HG02973 (cell line): ENCODE data around the gene LHX6.

ENCODE experiments used
- ATAC-seq: cut with Tn5 transposase; IDR thresholded peaks from one replicate; pipeline ENCODE4 v1.9.1; 2021; ENCODE audit warnings: moderate library complexity; ENCODE audit not compliant: unreplicated experiment

Gene LHX6

DNA sequence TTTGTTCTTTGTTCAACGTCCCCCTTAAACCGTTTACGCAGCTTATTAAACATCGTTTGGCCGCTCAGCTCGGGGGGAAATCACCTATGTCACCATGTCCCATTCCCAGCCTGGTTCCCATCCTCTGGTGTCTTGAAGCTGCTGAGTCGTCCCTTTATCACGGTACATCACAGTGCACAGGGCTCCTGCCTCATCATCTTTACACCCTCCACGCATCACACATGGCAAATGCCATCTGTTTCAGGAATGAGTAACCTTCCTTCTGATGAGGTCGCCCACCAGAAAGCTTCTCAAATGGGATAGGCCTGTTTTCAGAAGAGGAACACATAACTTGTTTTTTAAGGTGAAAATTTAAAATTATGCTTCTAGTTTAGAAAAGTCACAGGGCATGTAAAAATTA is 7.9 kb upstream of the LHX6 start:
- no peak for ATAC-seq

DNA sequence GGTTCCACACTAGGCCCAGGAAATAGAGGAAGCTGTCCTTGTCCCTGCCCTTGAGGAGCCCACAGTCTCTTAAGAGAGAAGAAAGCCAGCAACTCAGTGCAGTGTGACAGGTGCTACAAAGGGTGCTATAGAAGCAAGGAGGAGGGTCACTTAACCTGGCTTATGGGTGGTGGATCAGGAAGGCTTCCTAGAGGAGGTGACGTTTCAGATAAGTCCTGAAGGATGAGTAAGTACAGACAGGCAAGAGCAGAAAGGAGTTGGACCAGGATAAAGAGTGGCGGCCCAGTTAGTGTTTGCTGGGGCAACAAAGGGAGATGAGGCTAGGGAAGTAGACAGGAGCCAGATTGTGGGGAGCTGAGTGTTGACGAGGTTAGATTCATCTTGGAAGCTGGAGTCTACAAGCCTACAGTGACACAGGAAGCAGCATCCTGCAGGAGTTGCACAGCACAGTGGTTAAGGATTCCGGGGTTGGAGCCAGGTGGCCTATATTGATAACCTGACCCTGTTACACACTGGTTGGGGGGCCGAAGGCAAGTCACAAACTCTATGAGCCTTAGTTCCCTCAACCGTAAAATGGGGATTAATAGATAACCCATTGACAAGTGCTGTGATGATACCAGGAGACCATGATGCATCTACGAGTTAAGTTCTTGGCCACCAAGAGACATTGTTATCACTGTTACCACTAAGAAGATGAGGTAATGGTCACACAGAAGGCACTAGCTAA is 5.4 kb upstream of the LHX6 start:
- no peak for ATAC-seq

DNA sequence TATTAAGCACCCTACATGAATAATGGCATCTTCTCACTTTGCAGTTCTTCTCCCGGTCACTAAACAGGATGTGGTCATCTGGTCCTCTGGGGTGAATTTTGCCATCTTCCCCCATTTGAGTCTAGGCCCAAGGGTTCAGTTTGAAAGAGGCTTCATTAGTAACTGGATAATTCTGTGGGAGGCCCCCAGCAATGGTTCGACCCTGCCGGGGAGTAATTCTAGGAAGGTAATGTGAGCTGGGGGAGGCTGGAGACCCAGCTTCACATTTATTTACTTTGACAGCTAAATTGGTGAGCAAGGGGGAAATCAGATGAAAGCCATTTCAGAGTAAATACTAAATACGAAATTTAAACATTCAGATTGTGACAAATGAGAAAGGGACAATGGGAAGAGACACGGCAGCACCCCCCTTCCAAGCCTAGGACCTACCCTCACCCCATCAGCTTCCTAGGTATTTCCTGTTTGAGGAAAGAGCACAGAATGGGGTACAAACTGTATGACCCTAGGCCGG is 4.1 kb upstream of the LHX6 start:
- ATAC-seq: no peak

DNA sequence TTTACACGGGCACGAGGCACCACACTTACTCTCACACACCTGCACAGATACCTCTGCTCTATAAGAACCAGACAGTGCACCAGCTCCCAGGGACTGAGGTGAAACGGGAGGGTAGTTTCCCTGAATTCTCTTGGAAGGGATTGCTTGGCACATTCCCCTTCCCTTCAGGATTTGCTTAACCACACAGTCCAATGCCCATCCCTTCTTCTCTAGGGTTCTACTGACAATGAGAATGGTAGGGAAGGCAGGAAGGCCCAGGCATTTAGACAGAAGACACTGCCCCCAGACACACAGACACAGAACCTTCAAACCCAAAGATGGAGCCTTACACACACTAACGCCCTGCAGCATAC is 704 bp upstream of the LHX6 start:
- no peak for ATAC-seq

DNA sequence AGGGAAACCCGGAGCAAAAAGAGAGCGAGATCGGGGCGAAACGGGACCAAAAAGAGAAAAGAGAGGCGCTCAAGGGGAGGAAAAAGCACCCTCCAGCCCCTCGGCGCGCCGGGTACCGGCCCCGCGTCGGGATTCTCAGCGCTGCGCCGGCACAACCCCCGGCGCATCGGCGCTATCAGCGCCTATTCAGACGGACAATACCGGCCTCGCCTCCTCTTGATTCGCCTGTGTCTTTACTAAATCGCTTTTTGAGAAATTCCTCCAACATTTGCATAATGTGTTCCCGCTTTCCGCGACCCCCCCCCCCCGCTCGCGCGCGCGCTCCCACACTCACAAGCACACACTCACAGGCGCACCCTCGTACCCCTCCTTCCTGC is 578 bp downstream of the LHX6 start:
- no peak for ATAC-seq

DNA sequence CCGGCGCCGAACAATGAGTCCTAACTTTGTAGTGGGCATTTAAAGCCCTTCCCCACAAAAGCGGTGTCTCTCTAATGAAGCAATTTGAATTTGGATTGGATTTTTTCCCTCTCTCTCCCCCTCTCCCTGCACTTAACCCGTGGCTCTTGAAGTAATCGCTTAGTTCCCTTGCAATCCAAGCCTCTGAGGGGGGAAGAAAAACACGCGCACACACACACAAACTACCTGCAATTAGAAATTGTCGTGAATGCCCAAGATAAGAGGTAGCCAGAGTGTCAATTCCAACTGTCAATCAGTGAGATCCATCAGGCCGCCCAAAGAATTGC is 1.2 kb downstream of the LHX6 start:
- ATAC-seq: no peak

DNA sequence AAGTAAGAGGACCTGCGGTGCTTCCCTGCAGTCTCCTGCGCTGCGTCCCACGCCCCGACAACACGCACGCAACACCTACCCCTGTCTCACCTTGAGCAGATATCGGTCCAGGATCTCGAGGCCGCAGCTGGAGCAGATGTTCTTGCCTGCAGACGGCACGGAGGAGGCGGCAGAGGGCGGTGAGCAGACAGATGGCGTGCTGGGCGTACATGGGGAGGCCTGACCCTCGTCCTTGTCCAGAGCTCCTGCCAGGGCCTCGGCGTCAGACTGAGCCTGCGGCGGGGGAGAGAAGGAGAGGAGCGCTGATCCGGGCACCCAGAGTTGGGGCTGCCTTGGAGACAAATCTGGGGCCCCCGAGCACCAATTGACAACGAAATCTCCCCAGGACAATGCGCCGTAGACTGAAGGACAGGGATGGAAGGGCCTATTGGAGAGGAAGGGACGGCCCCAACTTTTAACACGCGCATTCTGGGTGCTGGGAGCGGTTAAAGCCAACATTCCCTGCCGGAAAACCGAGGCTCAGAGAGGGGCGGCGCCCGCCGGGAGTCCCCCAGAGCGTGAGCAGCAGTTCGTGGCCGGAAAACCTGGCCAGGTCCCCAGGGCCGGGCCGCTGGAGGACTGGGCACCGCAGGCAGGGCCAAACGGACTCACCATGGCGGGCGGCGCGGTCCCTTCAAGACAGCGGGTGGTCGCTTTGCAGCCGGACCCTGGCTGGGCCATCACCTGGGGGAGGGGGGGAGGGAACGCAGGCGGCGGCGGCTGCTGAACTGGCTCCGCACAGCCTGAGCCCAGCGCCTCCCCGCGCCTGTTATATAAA is 1.8 kb downstream of the LHX6 start:
- no peak for ATAC-seq

DNA sequence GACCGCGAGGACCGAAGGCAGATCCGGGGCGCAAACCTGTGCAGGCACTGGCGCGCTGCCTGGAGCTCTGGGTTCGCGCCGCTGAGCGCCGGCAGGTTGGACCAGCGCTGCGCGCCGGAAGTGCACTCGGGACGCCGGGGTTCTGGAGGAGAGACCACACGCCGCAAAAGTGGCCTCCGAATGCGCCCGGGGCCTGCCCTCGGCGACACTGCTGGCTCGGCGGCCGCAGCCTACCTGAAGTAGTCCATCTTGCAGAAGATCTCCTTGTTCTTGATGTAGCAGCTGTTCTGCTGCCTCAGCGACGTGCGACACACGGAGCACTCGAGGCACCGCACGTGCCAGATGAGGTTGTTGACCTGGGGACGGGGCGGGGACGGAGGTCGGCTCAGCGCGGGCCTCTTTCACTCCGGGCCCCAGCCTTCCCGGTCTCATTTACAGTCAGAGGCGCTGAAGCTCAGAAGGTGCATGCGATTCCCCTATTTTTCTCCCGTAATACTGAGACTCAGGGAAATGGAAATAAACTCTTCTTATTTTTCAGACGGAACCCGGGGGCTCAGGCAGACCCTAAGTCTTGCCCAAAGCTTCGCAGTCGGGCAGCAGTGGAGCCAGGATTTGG is 2.5 kb downstream of the LHX6 start:
- no peak for ATAC-seq

DNA sequence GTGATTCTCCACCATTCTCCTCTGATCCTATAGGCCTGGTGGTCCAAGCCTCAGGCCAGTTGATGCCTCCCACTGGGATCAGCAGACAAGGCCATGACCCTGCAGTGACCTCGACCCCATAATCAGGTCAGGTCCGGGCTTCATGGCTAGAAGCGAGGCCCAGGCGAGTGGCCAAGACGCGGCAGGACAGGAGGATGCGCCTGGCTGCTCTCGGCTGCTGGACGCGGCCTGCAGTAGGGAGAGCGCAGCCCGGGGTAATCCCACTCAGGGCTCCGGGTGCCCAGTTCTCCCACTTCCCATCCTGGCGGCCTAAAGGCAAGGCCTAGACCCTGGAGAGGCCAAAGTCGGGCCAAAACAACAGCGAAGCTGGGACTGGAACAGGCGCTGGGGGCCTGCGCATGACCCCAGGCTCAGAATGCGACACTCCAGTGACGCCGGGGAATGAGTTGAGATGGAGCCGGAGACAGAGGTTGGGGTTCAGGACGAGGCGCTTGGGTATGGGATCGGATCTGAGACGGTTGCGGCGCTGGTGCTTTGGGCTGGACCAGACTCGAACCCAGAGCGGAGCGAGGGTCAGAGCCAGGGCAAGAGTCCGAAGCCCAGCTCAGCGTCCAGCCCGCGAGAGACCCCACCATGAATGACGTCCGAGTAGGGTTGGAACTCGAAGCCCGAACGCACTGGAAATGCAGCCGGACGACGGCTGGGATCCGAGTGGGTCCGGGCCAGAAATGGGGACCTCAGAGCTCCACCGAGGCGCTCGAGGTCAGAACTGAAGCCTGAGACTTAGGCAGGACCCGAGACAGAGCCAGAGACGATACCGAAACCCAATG is 3.2 kb downstream of the LHX6 start:
- no peak for ATAC-seq

DNA sequence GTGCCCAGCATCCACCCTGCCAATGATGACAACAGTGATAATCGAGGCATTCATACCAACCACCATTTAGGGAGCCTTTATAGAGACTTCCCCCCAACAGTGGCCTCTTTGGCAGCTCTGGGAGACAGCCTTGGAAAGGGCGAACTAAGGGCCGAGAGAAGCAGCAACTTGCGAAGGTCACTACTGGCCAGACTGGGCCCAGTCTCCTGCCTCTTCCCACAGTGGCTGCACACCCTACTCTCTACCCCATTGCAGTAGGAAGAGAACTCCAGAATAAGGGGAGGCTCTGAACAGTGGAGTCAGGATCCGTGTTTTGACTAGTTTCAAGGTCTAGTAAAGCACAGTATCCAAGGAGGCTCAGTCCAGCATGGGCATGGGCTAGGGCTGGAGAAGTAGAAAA is 5.3 kb downstream of the LHX6 start:
- no peak for ATAC-seq

DNA sequence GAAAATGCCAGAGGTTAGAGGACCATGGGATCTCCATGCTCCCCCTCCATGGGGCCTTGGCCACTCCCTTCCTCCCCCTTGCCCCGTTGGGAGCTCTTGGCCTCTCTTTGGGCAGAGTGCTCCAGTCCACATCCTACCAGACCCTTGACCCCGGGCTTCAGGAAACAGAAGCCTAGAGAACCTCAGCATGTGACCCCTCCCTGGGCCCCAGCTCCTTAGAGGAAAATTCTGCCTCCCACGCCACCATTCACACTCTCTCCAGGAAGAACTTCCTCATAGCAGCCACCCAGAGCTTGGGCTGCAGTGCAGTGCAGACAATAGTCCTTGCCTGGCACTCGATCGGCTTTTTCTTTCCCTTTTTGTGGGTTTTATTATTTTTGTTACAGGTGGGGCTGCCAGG is 6.0 kb downstream of the LHX6 start:
- no peak for ATAC-seq

DNA sequence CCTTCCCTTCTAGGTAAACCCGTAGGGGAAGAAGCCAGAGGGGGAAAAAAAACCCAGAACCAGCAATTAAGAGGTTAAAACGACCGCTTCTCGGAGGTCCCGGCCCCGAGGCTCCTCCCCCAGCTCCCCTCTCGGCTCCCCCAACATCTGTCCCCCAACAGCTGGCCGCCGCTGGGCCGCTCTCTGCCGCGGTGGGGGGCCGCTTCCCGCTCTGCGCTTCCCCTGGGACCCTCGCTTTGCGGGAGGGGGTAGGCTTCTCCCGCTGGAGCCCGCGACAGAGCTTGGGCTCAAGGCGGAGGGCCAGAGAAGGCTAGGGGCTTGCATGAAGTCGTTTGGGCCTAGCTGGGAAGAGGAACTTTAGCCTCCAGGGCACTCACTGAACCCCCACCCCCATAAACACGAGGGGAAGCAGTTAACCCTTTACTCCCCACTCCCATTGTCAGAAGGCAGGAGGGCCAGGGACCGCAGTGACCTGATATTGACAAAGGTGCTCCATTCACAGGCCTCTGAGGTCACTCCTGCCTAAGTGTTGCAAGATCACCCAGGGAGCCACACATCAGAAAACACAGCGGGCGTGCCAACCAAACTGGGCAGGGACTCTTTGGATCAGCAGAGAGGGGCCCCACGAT is 7.5 kb downstream of the LHX6 start:
- no peak for ATAC-seq

DNA sequence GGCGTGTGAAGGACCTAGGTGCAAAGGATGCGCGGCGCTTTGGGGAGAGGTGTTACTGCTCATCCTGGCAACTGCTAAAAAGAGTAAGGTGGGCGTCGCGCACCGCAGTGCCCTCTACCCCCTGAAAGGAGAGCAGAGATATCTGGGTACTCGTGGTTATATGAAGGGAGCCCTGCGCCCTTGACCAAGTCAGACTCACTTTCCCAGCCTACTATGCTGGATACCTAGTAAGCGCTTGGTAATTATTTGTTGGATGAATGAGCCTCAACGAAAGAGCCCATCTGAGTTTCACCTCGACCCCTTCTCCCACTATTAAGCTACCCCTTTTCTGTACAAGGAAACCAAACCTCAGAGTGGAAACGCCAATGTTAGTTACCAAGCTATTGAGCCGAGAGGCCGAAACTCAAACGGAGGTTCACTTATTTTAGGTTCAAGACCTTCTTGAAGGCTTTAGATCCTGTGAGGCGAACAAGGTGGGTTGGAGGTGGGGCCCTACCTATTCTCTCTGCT is 8.0 kb downstream of the LHX6 start:
- no peak for ATAC-seq

DNA sequence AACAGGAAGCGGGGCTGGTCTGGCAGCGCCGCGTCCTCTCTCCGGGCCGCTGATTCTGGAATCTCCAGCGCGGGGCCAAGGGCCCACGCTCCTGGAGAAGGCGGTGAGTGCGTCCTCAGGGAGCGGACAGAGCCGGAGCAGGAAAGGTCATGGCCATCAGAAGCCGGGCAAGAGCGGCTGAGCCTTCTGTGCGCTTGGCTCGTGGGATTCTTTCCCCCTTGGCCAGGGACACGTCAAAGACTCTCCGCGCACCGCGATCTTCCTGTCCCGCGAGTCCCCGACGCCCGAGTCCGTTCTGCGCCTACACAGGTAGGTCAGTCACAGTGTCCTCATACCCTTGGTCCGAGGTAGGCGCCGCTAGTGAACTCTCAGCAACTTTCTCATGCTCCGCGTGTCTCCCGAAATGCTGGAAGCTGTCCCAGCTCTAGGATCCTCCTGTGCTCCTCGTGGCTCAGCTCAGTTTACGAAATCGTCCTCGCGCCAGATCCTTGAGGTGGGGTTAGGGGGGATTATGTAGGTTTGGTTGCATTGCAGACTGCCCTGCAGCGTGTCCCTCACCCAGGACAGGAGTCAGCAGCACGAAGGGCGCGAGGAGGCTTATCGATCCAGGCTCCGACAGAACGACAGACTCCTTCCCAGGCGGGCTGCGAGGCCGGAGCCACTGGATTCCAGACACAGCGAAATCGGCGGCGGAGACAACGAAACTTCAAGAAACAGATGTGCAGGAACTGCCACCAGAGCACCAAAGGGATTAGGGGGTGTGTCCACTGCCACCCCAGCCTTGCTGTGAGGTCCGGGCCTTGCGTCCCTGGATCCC is 8.7 kb downstream of the LHX6 start:
- ATAC-seq: no peak

DNA sequence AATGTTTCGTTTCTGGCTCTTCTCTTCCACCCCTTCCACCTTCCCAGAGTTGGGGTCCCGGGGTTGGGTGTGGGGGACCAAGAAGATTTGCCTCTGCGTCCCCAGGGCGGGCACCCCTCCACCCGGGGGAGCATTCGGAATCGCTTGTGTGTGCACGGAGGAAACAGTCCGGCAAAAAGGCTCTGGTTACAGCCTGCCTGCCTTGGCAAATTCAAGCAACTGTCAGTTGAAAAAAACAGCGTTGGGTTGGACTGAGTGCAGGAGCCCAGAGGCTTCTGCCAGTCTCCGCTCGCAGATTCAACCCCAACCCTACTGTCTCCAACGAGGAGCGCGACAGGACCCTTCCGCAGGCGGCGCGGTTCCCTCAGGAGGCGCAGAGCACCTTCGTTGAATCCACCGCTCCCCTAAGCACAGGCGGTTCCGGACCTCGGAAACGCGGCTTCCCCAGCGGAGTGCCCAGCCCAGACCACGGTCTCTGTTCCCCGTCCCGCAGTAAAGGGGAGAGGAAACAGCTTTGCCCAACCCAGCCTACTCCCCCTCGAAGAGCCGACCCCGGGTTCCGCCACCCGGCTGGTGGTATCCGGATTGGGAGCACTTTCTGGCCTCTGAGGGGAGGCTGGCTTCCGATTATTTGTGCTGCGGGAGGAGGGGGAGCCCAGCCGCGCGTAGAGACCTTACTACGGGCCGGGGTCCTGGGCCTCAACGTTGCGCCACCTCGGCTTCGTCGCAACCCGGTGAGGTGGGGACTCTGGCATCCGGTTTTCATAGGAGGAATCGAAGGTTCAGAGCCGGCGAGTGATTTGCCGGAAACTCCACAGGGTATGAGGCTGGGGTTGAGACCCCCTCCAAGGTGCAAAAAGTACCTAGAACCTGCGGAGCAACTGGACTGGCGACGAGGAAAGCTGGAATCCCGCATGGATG is 9.6 kb downstream of the LHX6 start:
- ATAC-seq: no peak

DNA sequence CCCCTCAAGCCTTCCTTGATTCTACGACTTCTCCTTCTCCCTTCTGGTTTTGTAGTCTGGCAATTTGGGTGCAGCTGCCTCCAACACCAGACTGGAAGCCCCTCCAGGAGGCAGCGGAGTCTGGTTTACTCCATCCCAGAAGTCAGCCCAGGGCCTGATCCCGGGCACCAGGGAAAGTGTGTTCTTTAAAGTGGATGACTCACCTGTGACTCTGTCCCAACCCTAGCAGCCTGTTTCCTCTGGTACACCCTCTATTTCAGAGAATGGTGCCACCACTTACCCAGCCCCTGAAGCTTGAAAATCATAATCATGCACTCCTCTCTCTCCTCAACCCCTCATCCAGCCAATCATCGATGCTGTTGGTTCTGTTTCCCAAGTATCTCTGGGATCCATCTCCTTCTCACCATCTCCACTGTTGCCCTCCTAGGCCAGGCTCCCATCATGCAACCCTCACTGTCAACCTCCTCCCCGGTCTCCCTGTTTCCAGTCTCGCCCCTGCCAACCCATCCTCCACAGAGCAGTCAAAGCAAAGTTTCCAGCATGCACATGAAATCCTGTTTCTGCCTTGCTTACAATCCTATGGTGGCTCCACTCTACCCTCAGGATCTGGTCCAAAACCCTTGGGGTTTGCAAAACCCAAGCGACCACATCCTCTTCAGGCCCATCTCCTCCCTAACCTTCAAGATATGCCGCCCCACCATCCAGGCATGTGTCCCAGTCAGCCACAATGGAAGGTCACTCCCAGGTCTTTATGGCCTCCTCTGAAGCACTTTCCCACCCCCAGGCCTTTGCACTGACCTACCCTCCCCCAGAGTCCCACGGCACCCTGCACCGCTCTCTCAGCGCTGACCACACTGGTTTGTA is 10.5 kb downstream of the LHX6 start:
- no peak for ATAC-seq

DNA sequence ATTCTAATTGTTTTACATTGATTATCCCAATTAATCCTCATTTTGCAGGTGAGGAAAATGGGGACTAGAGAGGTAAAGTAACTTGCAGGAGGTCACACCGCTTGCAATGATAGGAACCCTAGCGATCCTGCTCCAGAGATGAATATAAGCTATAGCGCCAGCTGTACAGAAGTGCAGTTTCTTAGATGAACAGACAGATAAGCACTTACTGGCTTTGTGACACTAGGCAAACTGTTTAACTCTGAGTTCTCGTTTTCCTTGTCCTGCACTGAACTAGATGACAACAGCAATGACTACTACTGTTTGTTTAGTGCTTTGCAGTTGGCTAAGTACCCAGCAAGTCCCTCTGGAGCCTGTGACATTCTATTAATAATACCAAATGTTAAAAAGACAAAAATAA is 11.1 kb downstream of the LHX6 start:
- no peak for ATAC-seq
